Measurements from ENCODE around the gene TBC1D25. TPM values are rescaled to one million over a fixed set of nuclear protein-coding genes. Genes with fewer than 3 reads are reported as not detected.
A peak's percentile ranks its signal among the peaks of the same experiment; 100 is the strongest.

Gene TBC1D25
- total RNA-seq, 1 donor = 10.1 TPM

GRCh38 chrX:48558271-48558670, 18.8 kb downstream of the TBC1D25 start:
- no peak overlapping the region for H3K4me3 ChIP-seq (ENCODE audit: insufficient read depth, low read length)
- peak; percentile 91 for DNase-seq (ENCODE audit: insufficient read length, low spot score, missing footprints)
- H3K4me1 ChIP-seq (ENCODE audit: insufficient read depth, low read length) = peaks cover 3% of the 10 kb centered on the region
- TF ChIP-seq CTCF (IDR thresholded peaks at IDR 0.05; ENCODE audit: extremely low read depth, low read depth, low read length) = no peak
- H3K36me3 ChIP-seq (ENCODE audit: insufficient read depth, low read length) = peaks cover 19% of the 10 kb centered on the region
- H2AFZ ChIP-seq (ENCODE audit: low read length) = no peak overlapping the region
- H3K27me3 ChIP-seq (ENCODE audit: insufficient read depth, low read length) = no peaks in the 10 kb centered on the region
- H3K79me2 ChIP-seq (ENCODE audit: insufficient read depth, low read length) = no peaks in the 10 kb centered on the region
- peaks cover 5% of the 10 kb centered on the region for H4K20me1 ChIP-seq (ENCODE audit: insufficient read depth, low read length)
- H3K9me3 ChIP-seq (ENCODE audit: low read depth, low read length) = no peaks in the 10 kb centered on the region
- peak overlapping the region; percentile 19 for H3K27ac ChIP-seq (ENCODE audit: low read depth, low read length)
- no peak overlapping the region for H3K4me2 ChIP-seq (ENCODE audit: insufficient read depth, low read length)

GRCh38 chrX:48559636-48560035, 20.1 kb downstream of the TBC1D25 start:
- no peak for TF ChIP-seq CTCF (IDR thresholded peaks at IDR 0.05; ENCODE audit: extremely low read depth, low read depth, low read length)
- Histone ChIP-seq H3K4me1 (ENCODE audit: insufficient read depth, low read length) (peaks cover 3% of the 10 kb centered on the region), H3K36me3 (ENCODE audit: insufficient read depth, low read length) (peaks cover 19% of the 10 kb centered on the region), H3K4me3 (ENCODE audit: insufficient read depth, low read length) (no peak overlapping the region), H3K27ac (ENCODE audit: low read depth, low read length) (no peak overlapping the region), H3K27me3 (ENCODE audit: insufficient read depth, low read length) (no peaks in the 10 kb centered on the region), H3K9me3 (ENCODE audit: low read depth, low read length) (no peaks in the 10 kb centered on the region), H3K4me2 (ENCODE audit: insufficient read depth, low read length) (no peak overlapping the region), H3K79me2 (ENCODE audit: insufficient read depth, low read length) (no peaks in the 10 kb centered on the region), H2AFZ (ENCODE audit: low read length) (no peak overlapping the region), H4K20me1 (ENCODE audit: insufficient read depth, low read length) (peaks cover 5% of the 10 kb centered on the region)
- DNase-seq (ENCODE audit: insufficient read length, low spot score, missing footprints) = no peak

- Histone ChIP-seq H3K79me2 (ENCODE audit: insufficient read depth, low read length) (no peaks in the 10 kb centered on the region), H3K9me3 (ENCODE audit: low read depth, low read length) (no peaks in the 10 kb centered on the region), H3K27ac (ENCODE audit: low read depth, low read length) (no peak overlapping the region), H4K20me1 (ENCODE audit: insufficient read depth, low read length) (peaks cover 5% of the 10 kb centered on the region), H3K4me2 (ENCODE audit: insufficient read depth, low read length) (no peak overlapping the region), H3K4me1 (ENCODE audit: insufficient read depth, low read length) (peaks cover 3% of the 10 kb centered on the region), H2AFZ (ENCODE audit: low read length) (no peak overlapping the region), H3K36me3 (ENCODE audit: insufficient read depth, low read length) (peaks cover 16% of the 10 kb centered on the region), H3K27me3 (ENCODE audit: insufficient read depth, low read length) (no peaks in the 10 kb centered on the region), H3K4me3 (ENCODE audit: insufficient read depth, low read length) (no peak overlapping the region)
- no peak for TF ChIP-seq CTCF (IDR thresholded peaks at IDR 0.05; ENCODE audit: extremely low read depth, low read depth, low read length)
- no peak for DNase-seq (ENCODE audit: insufficient read length, low spot score, missing footprints)
Observed at GRCh38 chrX:48560056-48560455, 20.5 kb downstream of the TBC1D25 start.

GRCh38 chrX:48560681-48561080, 21.2 kb downstream of the TBC1D25 start:
- H3K4me1 ChIP-seq (ENCODE audit: insufficient read depth, low read length) = peaks cover 3% of the 10 kb centered on the region
- peaks cover 14% of the 10 kb centered on the region for H3K36me3 ChIP-seq (ENCODE audit: insufficient read depth, low read length)
- no peak overlapping the region for H3K4me3 ChIP-seq (ENCODE audit: insufficient read depth, low read length)
- H4K20me1 ChIP-seq (ENCODE audit: insufficient read depth, low read length) = peaks cover 5% of the 10 kb centered on the region
- H3K27me3 ChIP-seq (ENCODE audit: insufficient read depth, low read length) = no peaks in the 10 kb centered on the region
- no peak overlapping the region for H3K27ac ChIP-seq (ENCODE audit: low read depth, low read length)
- TF ChIP-seq CTCF (IDR thresholded peaks at IDR 0.05; ENCODE audit: extremely low read depth, low read depth, low read length) = no peak
- H3K4me2 ChIP-seq (ENCODE audit: insufficient read depth, low read length) = no peak overlapping the region
- no peak overlapping the region for H2AFZ ChIP-seq (ENCODE audit: low read length)
- no peak for DNase-seq (ENCODE audit: insufficient read length, low spot score, missing footprints)
- no peaks in the 10 kb centered on the region for H3K9me3 ChIP-seq (ENCODE audit: low read depth, low read length)
- no peaks in the 10 kb centered on the region for H3K79me2 ChIP-seq (ENCODE audit: insufficient read depth, low read length)
